AG10803 (cell line): ENCODE data around the gene MYCN.
A peak's percentile ranks its signal among the peaks of the same experiment; 100 is the strongest.
"Not testable (repeated sequence)": the region's sequence is repeated elsewhere in the genome, so short reads cannot be mapped to it uniquely, and the experiment has no call there.

ENCODE experiments used
- DNase-seq: peaks from one replicate; pipeline ENCODE4 v3.0.0; 2010; ENCODE audit warnings: low read depth
- H3K4me3 ChIP-seq: 2 replicates; pipeline ENCODE4 v1.5.1; 2011; ENCODE audit warnings: mild to moderate bottlenecking, low read length, control low read depth
- CTCF ChIP-seq: conservative IDR thresholded peaks from 2 replicates; pipeline ENCODE4 v1.5.1; 2011; ENCODE audit warnings: mild to moderate bottlenecking, low read length, control low read depth, inconsistent platforms

MYCN gene

DNA sequence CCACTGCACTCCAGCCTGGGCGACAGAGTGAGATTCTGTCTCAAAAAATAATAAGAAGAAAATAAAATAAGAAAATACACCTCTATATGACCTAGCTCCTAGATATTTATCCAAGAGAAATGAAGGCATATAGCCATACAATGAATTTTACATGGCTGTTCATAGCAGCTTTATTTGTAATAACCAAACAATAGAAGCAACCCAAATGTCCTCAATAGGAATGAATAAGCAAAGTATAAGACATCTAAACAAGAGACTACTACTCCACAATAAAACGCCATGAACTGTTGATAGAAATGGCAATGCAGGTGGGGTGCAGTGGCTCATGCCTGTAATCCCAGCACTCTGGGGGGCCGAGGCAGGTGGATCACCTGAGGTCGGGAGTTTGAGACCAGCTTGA is 31.2 kb upstream of the MYCN start:
- DNase-seq: no peak
- TF ChIP-seq CTCF: no peak
- H3K4me3 ChIP-seq: no peak overlapping the region

- H3K4me3 ChIP-seq: no peak overlapping the region
- no peak for TF ChIP-seq CTCF
- no peak for DNase-seq
Observed at GRCh38 chr2:15909736-15910135, 30.6 kb upstream of the MYCN start.

DNA sequence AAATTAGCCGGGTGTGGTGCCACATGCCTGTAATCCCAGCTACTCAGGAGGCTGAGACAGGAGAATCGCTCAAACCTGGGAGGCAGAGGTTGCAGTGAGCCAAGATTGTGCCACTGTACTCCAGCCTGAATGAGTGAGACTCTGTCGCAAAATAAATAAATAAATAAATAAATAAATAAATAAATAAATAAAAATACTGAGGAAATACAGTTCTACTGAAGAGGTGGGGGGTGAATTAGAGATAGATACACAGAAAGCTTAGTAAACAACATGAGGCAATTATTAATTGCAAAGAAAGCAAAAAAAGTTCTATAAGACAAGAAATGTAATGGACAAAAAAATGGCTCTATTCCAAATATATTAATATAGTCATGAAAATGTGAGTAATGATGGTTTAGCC is 29.1 kb upstream of the MYCN start:
- DNase-seq, H3K4me3 ChIP-seq: not testable (repeated sequence)

- no peak for TF ChIP-seq CTCF
- DNase-seq: no peak
- no peak overlapping the region for H3K4me3 ChIP-seq
Observed at GRCh38 chr2:15911686-15912085, 28.7 kb upstream of the MYCN start.

DNA sequence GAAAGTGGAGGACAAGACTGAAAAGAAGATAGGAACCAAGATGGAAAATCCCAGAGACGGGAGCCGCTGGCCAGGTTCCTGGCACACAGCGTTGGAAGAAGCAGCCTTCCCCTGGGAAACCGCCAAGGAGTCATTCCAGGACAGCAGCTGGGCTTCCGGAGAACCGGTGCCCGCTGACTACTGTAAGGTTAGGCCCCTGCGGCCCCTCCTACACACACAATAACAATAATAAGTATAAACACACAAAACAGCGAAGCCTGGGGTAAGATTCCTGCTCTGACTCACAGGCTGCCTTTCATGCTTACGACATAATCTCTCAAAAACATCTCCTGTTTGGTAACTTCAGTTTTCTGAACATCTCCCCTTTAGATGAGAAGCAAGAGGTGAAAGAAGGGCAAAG is 28.1 kb upstream of the MYCN start:
- no peak for TF ChIP-seq CTCF
- peak; percentile 5 for DNase-seq

DNA sequence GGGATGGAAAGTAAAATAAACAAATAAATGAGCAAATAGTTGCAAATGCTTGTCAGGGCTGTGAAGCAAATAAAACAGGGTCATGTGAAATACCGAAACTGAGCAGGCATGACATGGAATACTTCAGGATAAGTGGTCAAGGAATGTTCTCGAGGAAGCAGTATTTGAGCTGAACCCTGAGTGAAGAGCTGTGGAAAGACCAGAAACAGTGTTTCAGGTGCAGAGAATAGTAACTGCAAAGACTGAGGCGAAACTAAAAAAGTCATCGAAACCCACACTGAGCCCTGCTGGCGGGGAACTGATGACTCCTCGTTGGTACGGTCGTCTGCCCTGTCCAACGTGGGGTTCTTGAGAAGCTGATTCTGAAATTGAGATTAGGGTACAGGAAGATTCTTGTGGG is 27.2 kb upstream of the MYCN start:
- no peak for DNase-seq
- H3K4me3 ChIP-seq: no peak overlapping the region
- no peak for TF ChIP-seq CTCF

More for the DNA sequence above, 28.1 kb upstream of the MYCN start:
- H3K4me3 ChIP-seq: no peak overlapping the region

- no peak overlapping the region for H3K4me3 ChIP-seq
- no peak for DNase-seq
Observed at GRCh38 chr2:15914596-15915385, 25.6 kb upstream of the MYCN start.

DNA sequence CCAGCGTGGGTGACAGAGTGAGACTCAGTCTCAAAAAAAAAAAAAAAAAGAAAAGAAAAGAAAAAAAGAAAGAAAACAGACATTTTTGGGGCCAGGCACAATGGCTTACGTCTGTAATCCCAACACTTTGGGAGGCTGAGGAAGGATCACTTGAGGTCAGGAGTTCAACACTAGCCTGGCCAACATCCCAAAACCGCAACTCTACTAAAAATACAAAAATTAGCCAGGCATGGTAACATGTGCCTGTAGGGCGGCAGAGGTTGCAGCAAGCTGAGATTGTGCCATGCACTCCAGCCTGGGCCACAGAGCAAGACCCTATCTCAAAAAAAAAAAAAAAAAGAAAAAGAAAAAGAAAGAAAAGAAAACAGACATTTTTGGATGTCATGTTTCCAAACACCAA is 24.8 kb upstream of the MYCN start:
- H3K4me3 ChIP-seq: not testable (repeated sequence)

More at GRCh38 chr2:15914596-15915385, 25.6 kb upstream of the MYCN start:
- TF ChIP-seq CTCF: no peak

More for the DNA sequence above, 24.8 kb upstream of the MYCN start:
- DNase-seq: not testable (repeated sequence)
